Uterus (tissue), 4 donors: Measurements from ENCODE around the gene PAK1IP1. TPM values are rescaled to one million over a fixed set of nuclear protein-coding genes. Genes with fewer than 3 reads are reported as not detected.

Experiments
- DNase-seq, 2 donors: peaks; one replicate each; pipeline ENCODE4 v3.0.0-alpha.2; 2019 to 2020
- H3K27ac ChIP-seq, 2 donors: fragments of 200-600 bp; sonication (generic); 1 replicate in 1 of 2; 2 replicates in 1 of 2; pipeline ENCODE4 v1.5.1; 2016 to 2018
- H3K27me3 ChIP-seq, 2 donors: fragments of 200-600 bp; sonication (generic); one replicate each; pipeline ENCODE4 v1.5.1; 2018 to 2019; ENCODE audit warnings: control low read depth in 1 of 2
- H3K36me3 ChIP-seq, 2 donors: fragments of 200-600 bp; sonication (generic); one replicate each; pipeline ENCODE4 v1.5.1; 2019; ENCODE audit warnings: control low read depth in 1 of 2
- H3K4me1 ChIP-seq, 2 donors: fragments of 200-600 bp; sonication (generic); one replicate each; pipeline ENCODE4 v1.5.1; 2018 to 2019; ENCODE audit warnings: control low read depth in 1 of 2
- H3K4me3 ChIP-seq, 2 donors: fragments of 200-600 bp; sonication (generic); 1 replicate in 1 of 2; 2 replicates in 1 of 2; pipeline ENCODE4 v1.5.1; 2018 to 2019; ENCODE audit warnings: mild to moderate bottlenecking in 1 of 2
- H3K9me3 ChIP-seq, 2 donors: fragments of 200-600 bp; sonication (generic); one replicate each; pipeline ENCODE4 v1.5.1; 2019; ENCODE audit warnings: control low read depth in 1 of 2
- CTCF ChIP-seq, 4 experiments: fragments of 200-600 bp in 2 of 4; fragments of 450-650 bp in 2 of 4; sonication (generic) in 2 of 4; IDR thresholded peaks; one replicate each; pipeline ENCODE4 v1.5.1; 2016 to 2019; ENCODE audit warnings: antibody characterized with exemption in 4 of 4, mild to moderate bottlenecking in 2 of 4, moderate library complexity in 1 of 4
- POLR2A ChIP-seq, 2 donors: fragments of 450-650 bp; IDR thresholded peaks; one replicate each; pipeline ENCODE4 v1.6.1; 2016; ENCODE audit warnings: antibody characterized with exemption in 2 of 2, mild to moderate bottlenecking in 1 of 2, moderate library complexity in 1 of 2
- intact Hi-C: fragments of 100-400 bp; cut with DNase I; formaldehyde crosslinking; loops from one replicate; pipeline ENCODE4 v1.15.1; 2023; ENCODE audit warnings: low total_unique reads
- total RNA-seq, 4 donors: library from RNA; depleted of rRNA in 3 of 4; stranded (reverse); fragments of >200 nt in 3 of 4; gene quantifications; one replicate each; pipeline versions ENCODE4 v1.1.0 to v1.2.4, GENCODE V29; 2014 to 2023
- donor health status: DM: yes; HTN: yes; CAD: no.

The PAK1IP1 gene
- total RNA-seq, 4 donors from 2014 or later = 14.2 to 34.1 (median 18.8) TPM

DNA sequence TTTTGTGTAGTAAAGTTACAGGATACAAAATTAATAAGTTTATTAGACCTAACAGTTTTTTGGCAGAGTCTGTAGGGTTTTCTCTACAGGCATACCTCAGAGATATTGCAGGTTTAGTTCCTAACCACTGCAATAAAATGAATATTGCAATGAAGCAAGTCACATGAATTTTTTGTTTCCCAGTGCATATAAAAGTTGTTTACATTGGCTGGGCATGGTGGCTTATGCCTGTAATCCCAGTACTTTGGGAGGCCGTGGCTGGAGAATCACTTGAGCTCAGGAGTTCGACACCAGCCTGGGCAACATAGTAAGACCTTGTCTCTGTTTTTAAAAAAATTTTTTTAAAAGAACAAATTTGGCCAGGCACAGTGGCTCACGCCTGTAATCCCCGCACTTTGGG, 16.3 kb upstream of the PAK1IP1 start:
- Histone ChIP-seq H3K27me3 (no peaks in the 10 kb centered on the region), H3K4me3 (no peak overlapping the region), H3K36me3 (no peaks in the 10 kb centered on the region), H3K9me3 (no peaks in the 10 kb centered on the region), H3K4me1 (no peaks in the 10 kb centered on the region), H3K27ac (no peak overlapping the region)
- TF ChIP-seq POLR2A (IDR thresholded peaks at IDR 0.05) (no peak), CTCF (IDR thresholded peaks at IDR 0.05) (no peak)
- DNase-seq = no peak
- intact Hi-C loops = no loop called here

DNA sequence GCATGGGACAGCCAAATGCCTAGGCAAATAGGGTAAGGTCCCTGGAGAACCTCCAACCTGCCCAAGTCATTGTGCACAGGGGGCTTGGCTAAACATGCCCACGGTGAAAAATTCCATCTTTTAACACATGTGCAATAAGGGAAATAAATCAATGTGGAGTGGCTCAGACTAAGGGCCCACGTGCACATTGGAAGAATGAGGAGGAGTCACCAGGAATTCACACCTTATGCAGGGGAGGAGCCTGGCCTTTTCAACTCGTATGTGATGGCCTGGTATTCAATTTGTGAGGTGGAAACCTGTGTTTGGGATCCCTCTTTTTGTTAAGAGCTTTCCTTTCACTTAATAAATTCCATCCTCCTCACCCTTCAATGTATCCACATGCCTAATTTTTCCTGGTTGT, 13.0 kb upstream of the PAK1IP1 start:
- H3K4me3 ChIP-seq = no peak overlapping the region
- H3K4me1 ChIP-seq = no peaks in the 10 kb centered on the region
- H3K9me3 ChIP-seq = no peaks in the 10 kb centered on the region
- intact Hi-C loops = no loop called here
- DNase-seq = no peak
- no peaks in the 10 kb centered on the region for H3K36me3 ChIP-seq
- TF ChIP-seq POLR2A (IDR thresholded peaks at IDR 0.05) = no peak
- no peak for TF ChIP-seq CTCF (IDR thresholded peaks at IDR 0.05)
- H3K27ac ChIP-seq = no peak overlapping the region
- no peaks in the 10 kb centered on the region for H3K27me3 ChIP-seq

DNA sequence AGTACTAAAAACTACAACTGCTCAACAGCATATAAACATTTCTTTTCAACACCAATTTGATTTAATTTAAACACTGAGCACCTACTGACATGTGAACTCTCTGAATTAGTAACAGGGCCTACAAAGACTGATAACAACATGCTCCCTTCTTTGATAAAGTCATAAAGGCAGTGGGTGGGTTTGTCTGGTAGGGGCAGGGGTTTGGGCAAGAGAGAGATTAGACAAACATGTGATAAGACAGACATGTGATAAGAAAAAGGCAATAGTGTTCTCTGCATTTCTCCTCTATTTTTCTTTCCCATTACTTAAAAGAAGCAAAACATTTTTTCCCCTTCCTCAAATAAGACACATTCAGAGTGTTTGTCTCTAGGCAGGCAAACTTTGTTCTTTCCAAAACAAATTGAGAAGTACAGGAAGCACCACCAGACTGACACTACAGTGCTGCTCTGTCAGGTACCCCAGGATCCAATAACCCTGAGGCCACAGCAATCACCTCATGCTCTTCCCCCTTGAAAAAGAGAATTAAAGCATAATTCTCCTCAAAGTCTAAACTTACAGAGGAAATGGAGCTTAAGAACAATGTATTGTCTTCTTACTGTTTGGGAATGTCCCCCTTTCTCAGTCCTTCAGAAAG, 12.3 kb upstream of the PAK1IP1 start:
- Histone ChIP-seq H3K4me1 (no peaks in the 10 kb centered on the region), H3K27ac (no peak overlapping the region), H3K36me3 (no peaks in the 10 kb centered on the region), H3K9me3 (no peaks in the 10 kb centered on the region), H3K27me3 (no peaks in the 10 kb centered on the region), H3K4me3 (no peak overlapping the region)
- intact Hi-C loops = no loop called here
- TF ChIP-seq POLR2A (IDR thresholded peaks at IDR 0.05) (no peak), CTCF (IDR thresholded peaks at IDR 0.05) (no peak)
- DNase-seq = no peak

- H3K27me3 ChIP-seq = no peaks in the 10 kb centered on the region
- H3K36me3 ChIP-seq = no peaks in the 10 kb centered on the region
- DNase-seq = no peak
- TF ChIP-seq CTCF (IDR thresholded peaks at IDR 0.05) = no peak
- no peak for TF ChIP-seq POLR2A (IDR thresholded peaks at IDR 0.05)
- no peaks in the 10 kb centered on the region for H3K4me1 ChIP-seq
- no peak overlapping the region for H3K27ac ChIP-seq
- no peak overlapping the region for H3K4me3 ChIP-seq
- intact Hi-C loops = no loop called here
- H3K9me3 ChIP-seq = no peaks in the 10 kb centered on the region
These were observed 10.2 kb upstream of the PAK1IP1 start for GRCh38 chr6:10684618-10685017.

GRCh38 chr6:10685092-10685915, 9.5 kb upstream of the PAK1IP1 start:
- no peak overlapping the region for H3K4me3 ChIP-seq
- H3K4me1 ChIP-seq = no peaks in the 10 kb centered on the region
- no peak overlapping the region for H3K27ac ChIP-seq
- no peak for DNase-seq
- intact Hi-C loops = no loop called here
- TF ChIP-seq POLR2A (IDR thresholded peaks at IDR 0.05) (no peak), CTCF (IDR thresholded peaks at IDR 0.05) (no peak)
- no peaks in the 10 kb centered on the region for H3K36me3 ChIP-seq
- no peaks in the 10 kb centered on the region for H3K27me3 ChIP-seq
- H3K9me3 ChIP-seq = no peaks in the 10 kb centered on the region
